HG03159 (cell line): Measurements from ENCODE around the gene NAT8L.

Experiments
- ATAC-seq: cut with Tn5 transposase; IDR thresholded peaks from one replicate; pipeline ENCODE4 v1.9.1; 2021; ENCODE audit warnings: mild to moderate bottlenecking, moderate library complexity; ENCODE audit not compliant: unreplicated experiment

Gene NAT8L

GRCh38 chr4:2090642-2091041 lies 31.5 kb downstream of the NAT8L start:
- ATAC-seq: no peak

DNA sequence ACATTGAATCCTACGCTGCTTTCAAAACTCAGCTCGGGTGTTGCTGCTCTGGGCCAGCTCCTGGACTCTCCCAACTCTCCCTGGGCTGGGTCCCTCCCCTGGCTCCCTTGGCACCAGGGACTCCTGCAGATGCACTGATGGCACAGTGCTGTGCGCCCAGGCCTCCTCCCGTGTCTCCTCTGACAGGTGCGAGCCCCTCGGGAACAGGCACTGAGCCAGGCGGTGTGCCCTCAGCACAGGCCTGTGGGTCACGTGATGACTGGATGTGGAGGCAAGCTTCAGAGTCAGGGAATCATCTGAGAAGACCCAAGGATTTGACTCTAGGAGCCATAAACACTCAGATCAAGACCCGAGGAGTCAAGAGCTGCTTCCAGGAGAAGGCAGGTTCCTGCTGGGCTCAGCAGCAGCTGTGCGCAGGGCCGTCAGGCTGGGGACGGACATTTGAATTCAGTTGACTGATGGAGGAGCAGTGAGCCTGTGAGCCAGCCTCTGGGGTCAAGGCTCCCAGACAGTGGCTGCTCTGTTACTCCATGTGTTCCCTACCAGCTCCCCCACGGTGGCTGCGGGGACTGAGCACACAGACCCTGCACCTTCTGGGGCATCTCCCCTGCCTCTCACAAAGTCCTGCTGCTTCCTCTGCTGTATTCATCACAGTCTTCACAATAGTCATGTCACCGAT lies 33.0 kb downstream of the NAT8L start:
- no peak for ATAC-seq

GRCh38 chr4:2092669-2093053 lies 33.5 kb downstream of the NAT8L start:
- ATAC-seq: no peak

GRCh38 chr4:2093265-2093664 lies 34.1 kb downstream of the NAT8L start:
- no peak for ATAC-seq

GRCh38 chr4:2094545-2094944 lies 35.4 kb downstream of the NAT8L start:
- no peak for ATAC-seq

DNA sequence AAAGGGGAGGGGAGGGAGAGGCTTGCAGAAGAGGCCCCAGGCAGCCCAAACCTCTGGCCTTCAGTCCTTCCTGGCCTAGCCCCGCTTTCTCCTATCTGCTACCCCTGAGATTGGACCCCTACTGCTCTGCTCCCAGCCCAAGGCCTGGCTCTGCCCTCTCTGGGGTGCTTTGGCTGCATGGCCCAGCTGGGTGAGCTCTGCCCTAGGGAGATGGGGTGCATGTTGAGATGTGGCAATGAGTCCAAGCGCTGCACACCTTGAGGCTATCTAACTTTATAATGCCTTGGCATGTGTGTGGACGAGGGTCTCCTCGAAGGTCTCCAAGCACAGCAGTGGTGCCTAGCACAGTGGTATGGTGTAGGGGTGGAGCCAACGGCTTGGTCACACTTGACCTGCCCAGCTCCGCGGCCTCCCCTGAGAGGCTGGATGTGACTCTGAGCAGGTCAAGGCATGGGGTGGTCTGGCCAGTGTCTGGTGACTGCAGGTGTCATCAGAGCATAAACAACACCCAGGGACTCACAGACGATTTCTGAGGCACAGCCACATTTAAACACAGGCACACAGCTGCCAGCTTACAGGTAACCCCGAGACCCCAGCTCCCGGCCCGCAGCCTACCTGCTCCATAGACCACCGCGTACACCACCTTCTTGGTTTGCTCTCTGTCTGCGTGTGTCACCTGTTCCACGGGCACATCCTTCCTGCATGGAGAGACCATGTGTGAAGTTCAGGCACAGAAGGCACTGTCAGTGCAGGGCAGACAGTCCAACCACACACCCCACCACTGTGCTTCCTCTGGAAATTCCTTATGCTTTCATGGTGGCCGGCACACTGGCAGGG lies 36.3 kb downstream of the NAT8L start:
- no peak for ATAC-seq

GRCh38 chr4:2096073-2096609 lies 37.0 kb downstream of the NAT8L start:
- ATAC-seq: no peak

- no peak for ATAC-seq
These were observed 42.4 kb downstream of the NAT8L start for GRCh38 chr4:2101346-2102044.

DNA sequence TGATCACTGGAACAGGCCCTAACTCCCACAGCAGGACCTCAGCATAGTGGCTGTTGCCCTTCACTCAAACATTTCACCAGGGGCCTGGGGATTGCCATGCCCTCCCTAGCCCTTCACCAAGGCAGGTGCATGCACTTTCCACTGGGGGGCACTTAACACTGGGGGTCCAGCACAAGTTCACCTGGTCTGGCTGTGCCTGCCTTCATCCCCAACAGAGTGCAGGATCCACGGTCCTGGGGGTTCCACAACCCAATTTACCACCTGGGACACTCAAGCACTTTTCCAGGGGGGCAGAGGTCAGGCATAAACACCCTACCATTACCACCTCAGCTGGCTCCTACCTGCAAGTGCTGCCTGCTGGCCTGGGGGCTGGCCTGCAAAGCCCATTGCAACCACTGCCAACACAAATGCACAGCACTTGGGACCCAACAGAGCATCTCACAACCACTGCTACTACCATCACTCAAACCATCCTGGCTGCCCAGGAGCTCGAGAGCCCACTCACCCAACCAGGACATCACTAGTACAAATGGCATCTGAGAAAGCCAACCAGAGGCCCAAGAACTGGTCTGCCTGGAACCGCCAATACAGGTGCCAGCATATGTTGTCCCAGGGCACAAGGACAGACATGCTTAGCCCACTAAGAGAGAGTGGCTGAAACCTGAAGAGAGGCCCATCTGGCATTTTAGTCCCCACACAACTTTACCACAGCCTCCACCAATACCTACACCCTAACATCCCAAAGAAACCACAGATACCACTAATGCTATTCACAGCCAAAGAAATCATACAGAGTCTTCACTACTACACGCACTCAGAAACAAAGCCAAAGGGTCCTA lies 43.1 kb downstream of the NAT8L start:
- no peak for ATAC-seq

DNA sequence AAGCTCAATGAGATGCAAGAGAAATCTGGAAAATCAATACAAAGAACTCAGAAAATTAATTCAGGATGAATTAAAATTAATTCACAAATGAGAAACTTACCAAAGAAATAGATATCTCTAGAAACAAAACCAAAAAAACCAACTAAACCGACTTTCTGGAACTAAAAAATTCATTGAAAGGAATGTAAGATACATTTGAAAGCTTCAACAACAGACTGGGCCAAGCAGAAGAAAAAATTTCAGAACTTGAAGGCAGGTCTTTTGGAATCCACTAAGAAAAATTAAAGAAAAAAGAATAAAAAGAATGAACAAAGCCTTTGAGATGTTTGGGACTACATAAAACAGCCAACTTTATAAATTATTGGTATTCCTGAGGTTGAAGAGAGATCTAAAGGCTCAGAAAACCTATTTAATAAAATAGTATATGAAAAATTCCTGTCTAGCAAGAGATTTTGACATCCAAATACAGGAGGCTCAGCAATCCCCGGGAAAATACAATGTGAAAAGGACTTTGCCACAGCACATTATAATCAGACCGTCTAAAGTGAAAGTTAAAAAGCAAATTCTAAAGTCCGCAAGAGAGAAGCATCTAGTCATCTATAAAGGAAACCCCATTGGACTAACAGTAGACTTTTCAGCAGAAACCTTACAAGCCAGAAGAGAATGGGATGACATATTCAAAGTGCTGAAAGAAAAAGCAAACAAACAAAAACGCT lies 44.2 kb downstream of the NAT8L start:
- no peak for ATAC-seq

- no peak for ATAC-seq
These were observed 44.9 kb downstream of the NAT8L start for GRCh38 chr4:2103843-2104547.

DNA sequence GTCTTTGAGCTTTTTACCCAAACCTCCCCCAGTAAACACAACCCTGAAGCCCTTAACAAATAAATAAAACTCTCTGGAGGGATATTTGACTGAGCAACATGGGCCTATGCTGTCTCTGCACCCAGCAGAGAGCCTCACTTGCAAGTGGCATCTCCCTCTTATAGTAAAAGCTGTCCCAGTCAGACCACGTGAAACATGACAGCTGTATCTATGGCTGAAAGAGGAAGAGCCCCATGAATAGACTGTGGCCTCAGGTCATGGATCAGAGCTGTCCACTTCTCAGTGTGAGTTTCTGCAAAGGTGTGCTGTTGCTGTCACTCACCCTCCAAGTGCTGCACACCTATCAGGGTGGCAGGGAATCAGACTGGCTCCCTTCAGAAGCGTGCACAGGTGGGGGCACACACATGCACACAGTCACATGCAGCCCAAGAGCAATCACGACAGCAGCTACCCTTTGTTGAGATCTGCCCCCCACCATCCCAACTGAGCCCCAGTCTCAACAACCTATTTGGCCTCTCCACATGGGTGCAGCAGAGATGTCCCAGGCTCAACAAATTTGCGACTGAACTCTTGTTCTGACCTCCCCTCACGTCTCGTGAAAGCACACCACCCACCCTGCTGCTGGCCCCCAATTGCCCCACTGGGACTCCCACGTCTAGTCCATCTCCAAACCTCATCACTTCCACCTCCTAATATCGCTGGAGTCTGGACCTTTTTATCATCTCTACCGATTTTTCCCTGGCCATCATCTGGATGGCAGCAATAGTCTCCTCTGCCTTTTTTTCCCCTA lies 45.6 kb downstream of the NAT8L start:
- no peak for ATAC-seq

DNA sequence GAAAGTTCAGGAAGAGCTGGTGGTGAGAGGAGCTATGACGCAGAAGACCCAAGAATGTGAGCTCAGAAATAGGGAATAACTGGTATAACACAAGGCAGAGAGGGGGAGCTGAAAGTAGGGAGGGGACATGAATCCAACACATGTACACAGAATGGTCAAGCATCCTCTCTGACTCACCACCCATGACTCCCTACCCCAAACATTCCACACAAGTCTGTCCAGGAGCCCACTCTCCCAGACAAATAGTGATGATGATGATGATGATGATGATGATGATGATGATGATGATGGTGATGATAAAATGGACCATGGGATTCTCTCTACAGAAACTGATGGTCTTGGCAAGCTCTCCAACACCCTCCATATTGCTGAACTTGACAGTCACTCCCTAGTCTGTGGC lies 46.4 kb downstream of the NAT8L start:
- ATAC-seq: no peak

DNA sequence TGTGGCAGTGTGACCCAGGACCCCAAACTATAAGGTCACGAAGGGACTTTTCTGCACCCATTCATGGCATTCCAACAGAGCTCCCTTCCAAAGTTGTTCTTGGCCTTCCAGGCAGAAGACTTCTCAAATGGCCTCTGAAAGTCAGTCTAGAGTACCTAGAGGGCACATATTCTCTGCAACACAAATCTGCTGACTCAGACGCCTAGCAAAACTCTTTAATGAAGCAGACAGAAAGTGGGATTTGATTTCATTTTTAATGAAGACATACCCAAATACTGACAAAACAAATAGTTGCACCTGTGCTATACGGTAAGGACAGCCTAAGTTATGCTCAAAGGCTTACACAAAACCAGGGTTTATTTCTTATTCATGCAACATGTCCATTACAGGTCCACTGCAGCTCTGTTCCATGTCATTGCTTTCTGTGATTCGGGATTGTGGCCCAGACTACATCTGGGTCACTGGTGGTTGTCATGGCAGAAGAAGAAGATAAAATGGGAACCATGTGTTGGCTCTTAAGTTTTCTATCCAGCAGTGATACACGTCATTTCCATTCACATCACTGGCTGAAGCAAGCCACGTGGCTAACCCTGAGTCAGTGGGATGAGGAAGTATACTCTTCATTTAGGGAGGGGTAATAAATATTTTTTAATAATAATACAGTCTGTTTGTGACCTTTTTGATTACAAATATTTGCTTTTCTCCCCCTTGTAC lies 57.7 kb downstream of the NAT8L start:
- ATAC-seq: no peak
